SK-N-SH treated with all-trans-retinoic acid at 6 μM for 48 hours (cell line): ENCODE measurements around the gene NSMF.

Experiments
- ZFP3 ChIP-seq: fragments of 250-450 bp; sonication (Bioruptor Pico); IDR thresholded peaks from 2 replicates; pipeline ENCODE4 v1.5.0; 2020; ENCODE audit warnings: mild to moderate bottlenecking, moderate library complexity
- TF ChIP-seq, protein P1 (sequence below): fragments of 250-450 bp; sonication (Bioruptor Pico); IDR thresholded peaks from 2 replicates; pipeline ENCODE4 v1.8.0; 2021; ENCODE audit warnings: low read depth, mild to moderate bottlenecking, moderate library complexity, borderline replicate concordance
- TF ChIP-seq, protein P2 (sequence below): fragments of 250-450 bp; sonication (Bioruptor Pico); IDR thresholded peaks from 2 replicates; pipeline ENCODE4 v1.5.1; 2020; ENCODE audit warnings: low read depth, mild to moderate bottlenecking, moderate library complexity

DNA sequence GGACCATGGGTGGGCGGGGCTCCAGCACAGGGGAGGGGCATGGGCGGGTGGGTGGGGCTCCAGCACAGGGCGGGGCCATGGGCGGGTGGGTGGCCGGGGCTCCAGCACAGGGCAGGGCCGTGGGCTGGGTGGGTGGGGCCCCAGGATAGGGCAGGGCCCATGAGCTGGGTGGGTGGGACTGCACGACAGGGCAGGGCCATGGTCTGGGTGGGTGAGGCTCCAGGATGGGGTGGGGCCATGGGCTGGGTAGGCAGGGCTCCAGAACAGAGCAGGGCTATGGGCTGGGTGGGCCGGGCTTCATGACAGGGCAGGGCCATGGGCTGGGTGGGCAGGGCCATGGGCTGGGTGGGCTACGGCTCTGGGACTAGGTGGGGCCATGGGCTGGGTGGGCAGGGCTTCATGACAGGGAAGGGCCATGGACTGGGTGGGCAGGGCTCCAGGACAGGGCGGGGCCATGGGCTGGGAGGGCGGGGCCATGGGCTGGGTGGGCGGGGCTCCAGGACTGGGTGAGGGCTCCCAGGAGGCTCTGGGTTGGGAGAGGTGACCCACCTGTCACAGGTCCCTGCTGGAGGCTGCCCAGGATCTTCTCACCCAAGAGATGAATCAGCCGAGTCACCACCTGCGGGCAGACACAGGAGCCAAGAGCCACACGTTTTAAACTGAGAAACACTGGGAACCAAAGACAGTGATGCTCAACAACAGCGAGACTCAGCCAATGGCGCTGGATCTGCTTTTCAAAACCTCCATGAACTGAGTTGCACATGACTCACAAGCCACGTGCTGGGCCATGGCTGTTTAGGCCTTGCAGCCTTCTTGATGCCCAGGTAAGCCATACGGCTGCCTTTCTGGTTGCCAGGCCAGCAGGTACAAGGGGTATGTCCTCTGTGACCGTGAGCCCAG is 33.6 kb upstream of the NSMF start:
- TF ChIP-seq, protein P1, sequence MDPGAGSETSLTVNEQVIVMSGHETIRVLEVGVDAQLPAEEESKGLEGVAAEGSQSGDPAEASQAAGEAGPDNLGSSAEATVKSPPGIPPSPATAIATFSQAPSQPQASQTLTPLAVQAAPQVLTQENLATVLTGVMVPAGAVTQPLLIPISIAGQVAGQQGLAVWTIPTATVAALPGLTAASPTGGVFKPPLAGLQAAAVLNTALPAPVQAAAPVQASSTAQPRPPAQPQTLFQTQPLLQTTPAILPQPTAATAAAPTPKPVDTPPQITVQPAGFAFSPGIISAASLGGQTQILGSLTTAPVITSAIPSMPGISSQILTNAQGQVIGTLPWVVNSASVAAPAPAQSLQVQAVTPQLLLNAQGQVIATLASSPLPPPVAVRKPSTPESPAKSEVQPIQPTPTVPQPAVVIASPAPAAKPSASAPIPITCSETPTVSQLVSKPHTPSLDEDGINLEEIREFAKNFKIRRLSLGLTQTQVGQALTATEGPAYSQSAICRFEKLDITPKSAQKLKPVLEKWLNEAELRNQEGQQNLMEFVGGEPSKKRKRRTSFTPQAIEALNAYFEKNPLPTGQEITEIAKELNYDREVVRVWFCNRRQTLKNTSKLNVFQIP (CRISPR knock-in tag) = no peak
- no peak for TF ChIP-seq ZFP3 (CRISPR knock-in tag)
- TF ChIP-seq, protein P2, sequence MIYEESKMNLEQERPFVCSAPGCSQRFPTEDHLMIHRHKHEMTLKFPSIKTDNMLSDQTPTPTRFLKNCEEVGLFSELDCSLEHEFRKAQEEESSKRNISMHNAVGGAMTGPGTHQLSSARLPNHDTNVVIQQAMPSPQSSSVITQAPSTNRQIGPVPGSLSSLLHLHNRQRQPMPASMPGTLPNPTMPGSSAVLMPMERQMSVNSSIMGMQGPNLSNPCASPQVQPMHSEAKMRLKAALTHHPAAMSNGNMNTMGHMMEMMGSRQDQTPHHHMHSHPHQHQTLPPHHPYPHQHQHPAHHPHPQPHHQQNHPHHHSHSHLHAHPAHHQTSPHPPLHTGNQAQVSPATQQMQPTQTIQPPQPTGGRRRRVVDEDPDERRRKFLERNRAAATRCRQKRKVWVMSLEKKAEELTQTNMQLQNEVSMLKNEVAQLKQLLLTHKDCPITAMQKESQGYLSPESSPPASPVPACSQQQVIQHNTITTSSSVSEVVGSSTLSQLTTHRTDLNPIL (CRISPR knock-in tag) = no peak
